ENCODE measurements around the gene MAML2. TPM values are rescaled to one million over a fixed set of nuclear protein-coding genes. Genes with fewer than 3 reads are reported as not detected.

MAML2 gene
- total and polyA plus RNA-seq, 9 of the 15 experiments (the other 6 are each of a cell fraction or from before 2014, with no cell fraction given): 0.79 to 6.8 (median 4.8) TPM

DNA sequence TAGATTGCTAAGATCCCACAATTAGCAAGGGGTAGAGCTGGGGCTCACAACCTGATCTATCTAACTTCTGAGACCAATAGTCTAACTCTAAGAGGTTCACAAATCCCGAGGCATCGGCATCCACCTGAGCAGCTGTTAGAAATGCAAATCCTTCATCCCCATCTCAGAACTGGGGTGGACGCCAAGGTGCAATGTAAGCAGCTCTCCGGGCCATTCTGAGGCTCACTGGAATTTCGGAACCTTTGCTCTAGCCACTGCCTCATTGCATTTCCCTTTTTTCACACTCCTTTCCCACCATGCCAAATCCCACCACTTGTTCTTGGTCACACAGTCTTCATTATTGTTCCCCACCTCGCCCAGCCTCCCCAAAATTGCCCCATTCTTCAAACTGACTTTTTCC lies 29.8 kb downstream of the MAML2 start:
- no peak overlapping the region for H3K27ac ChIP-seq (ENCODE audit: extremely low read depth, low read depth, low read length)
- TF ChIP-seq, protein P1, sequence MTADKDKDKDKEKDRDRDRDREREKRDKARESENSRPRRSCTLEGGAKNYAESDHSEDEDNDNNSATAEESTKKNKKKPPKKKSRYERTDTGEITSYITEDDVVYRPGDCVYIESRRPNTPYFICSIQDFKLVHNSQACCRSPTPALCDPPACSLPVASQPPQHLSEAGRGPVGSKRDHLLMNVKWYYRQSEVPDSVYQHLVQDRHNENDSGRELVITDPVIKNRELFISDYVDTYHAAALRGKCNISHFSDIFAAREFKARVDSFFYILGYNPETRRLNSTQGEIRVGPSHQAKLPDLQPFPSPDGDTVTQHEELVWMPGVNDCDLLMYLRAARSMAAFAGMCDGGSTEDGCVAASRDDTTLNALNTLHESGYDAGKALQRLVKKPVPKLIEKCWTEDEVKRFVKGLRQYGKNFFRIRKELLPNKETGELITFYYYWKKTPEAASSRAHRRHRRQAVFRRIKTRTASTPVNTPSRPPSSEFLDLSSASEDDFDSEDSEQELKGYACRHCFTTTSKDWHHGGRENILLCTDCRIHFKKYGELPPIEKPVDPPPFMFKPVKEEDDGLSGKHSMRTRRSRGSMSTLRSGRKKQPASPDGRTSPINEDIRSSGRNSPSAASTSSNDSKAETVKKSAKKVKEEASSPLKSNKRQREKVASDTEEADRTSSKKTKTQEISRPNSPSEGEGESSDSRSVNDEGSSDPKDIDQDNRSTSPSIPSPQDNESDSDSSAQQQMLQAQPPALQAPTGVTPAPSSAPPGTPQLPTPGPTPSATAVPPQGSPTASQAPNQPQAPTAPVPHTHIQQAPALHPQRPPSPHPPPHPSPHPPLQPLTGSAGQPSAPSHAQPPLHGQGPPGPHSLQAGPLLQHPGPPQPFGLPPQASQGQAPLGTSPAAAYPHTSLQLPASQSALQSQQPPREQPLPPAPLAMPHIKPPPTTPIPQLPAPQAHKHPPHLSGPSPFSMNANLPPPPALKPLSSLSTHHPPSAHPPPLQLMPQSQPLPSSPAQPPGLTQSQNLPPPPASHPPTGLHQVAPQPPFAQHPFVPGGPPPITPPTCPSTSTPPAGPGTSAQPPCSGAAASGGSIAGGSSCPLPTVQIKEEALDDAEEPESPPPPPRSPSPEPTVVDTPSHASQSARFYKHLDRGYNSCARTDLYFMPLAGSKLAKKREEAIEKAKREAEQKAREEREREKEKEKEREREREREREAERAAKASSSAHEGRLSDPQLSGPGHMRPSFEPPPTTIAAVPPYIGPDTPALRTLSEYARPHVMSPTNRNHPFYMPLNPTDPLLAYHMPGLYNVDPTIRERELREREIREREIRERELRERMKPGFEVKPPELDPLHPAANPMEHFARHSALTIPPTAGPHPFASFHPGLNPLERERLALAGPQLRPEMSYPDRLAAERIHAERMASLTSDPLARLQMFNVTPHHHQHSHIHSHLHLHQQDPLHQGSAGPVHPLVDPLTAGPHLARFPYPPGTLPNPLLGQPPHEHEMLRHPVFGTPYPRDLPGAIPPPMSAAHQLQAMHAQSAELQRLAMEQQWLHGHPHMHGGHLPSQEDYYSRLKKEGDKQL (CRISPR knock-in tag; IDR thresholded peaks at IDR 0.05; ENCODE audit: borderline replicate concordance): no peak
- TF ChIP-seq, protein P2, sequence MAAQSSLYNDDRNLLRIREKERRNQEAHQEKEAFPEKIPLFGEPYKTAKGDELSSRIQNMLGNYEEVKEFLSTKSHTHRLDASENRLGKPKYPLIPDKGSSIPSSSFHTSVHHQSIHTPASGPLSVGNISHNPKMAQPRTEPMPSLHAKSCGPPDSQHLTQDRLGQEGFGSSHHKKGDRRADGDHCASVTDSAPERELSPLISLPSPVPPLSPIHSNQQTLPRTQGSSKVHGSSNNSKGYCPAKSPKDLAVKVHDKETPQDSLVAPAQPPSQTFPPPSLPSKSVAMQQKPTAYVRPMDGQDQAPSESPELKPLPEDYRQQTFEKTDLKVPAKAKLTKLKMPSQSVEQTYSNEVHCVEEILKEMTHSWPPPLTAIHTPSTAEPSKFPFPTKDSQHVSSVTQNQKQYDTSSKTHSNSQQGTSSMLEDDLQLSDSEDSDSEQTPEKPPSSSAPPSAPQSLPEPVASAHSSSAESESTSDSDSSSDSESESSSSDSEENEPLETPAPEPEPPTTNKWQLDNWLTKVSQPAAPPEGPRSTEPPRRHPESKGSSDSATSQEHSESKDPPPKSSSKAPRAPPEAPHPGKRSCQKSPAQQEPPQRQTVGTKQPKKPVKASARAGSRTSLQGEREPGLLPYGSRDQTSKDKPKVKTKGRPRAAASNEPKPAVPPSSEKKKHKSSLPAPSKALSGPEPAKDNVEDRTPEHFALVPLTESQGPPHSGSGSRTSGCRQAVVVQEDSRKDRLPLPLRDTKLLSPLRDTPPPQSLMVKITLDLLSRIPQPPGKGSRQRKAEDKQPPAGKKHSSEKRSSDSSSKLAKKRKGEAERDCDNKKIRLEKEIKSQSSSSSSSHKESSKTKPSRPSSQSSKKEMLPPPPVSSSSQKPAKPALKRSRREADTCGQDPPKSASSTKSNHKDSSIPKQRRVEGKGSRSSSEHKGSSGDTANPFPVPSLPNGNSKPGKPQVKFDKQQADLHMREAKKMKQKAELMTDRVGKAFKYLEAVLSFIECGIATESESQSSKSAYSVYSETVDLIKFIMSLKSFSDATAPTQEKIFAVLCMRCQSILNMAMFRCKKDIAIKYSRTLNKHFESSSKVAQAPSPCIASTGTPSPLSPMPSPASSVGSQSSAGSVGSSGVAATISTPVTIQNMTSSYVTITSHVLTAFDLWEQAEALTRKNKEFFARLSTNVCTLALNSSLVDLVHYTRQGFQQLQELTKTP (IDR thresholded peaks at IDR 0.05; ENCODE audit: low read depth in 1 of 2, partially characterized antibody in 2 of 2): no peak
- no peak for TF ChIP-seq CBFA2T3 (IDR thresholded peaks at IDR 0.05)
- H3K9me3 ChIP-seq (replicated peaks; ENCODE audit: control insufficient read depth, insufficient read depth, low read depth, low read length): no peaks in the 10 kb centered on the region
- FAIRE-seq: no peak
- WGBS (ENCODE audit: insufficient coverage, low coverage, missing lambda C conversion rate): 78% methylated on average over 6 of the region's 6 CpGs
- peaks cover 4 to 36% of the 10 kb centered on the region in 2 experiments for H3K4me1 ChIP-seq (replicated peaks in 1 of 2; ENCODE audit: control insufficient read depth in 2 of 2, insufficient read depth in 2 of 2, low read length in 2 of 2)
- in situ Hi-C loops (cut with MboI): no loop called here
- H3K9me1 ChIP-seq (ENCODE audit: control insufficient read depth, insufficient read depth, low read length): no peaks in the 10 kb centered on the region
- H3K4me3 ChIP-seq: no peak overlapping the region
- CTCF ChIA-PET (ENCODE audit: low intra/inter-chr PET ratio): no interaction called here
- no peak overlapping the region for H2AFZ ChIP-seq (ENCODE audit: low read depth, low read length)
- H3K36me3 ChIP-seq (ENCODE audit: control insufficient read depth, insufficient read depth, low read length): 0 out of 3 replicates have a peak, but pooled peaks cover 3% of the 10 kb centered on the region
- no peak for DNase-seq (ENCODE audit: extremely low read depth in 1 of 4, low spot score in 3 of 4)
- ATAC-seq: no peak
- BruUV-seq (replicated peaks): no TSS peak
- H3K79me2 ChIP-seq (ENCODE audit: control insufficient read depth, insufficient read depth, low read length): peaks cover 18% of the 10 kb centered on the region; the same call in 2 of the 3 replicates
- H3K4me2 ChIP-seq (ENCODE audit: insufficient read depth, low read length): no peak overlapping the region
- intact Hi-C loops (cut with micrococcal nuclease): no loop called here
- H4K20me1 ChIP-seq (replicated peaks; ENCODE audit: control insufficient read depth, insufficient read depth, low read length): no peaks in the 10 kb centered on the region
- POLR2A ChIA-PET: interaction anchor here (0.6 to 5.9 kb wide), 2 partner anchors 8 to 100 kb away, joined by 3 to 42 read pairs; no protein-coding TSS in a partner anchor
- no peak overlapping the region for H3K9ac ChIP-seq (ENCODE audit: insufficient read depth in 1 of 2, low read depth in 2 of 2, low read length in 2 of 2)
- H3K27me3 ChIP-seq (ENCODE audit: control insufficient read depth in 2 of 2, insufficient read depth in 2 of 2, low read length in 2 of 2): no peaks in the 10 kb centered on the region

Measured in K562 (cell line).